Left renal pelvis (tissue), 4 donors: Measurements from ENCODE around the gene SCUBE3. TPM values are rescaled to one million over a fixed set of nuclear protein-coding genes. Genes with fewer than 3 reads are reported as not detected.

Experiments
- DNase-seq, 4 donors: peaks; one replicate each; pipeline ENCODE4 v3.0.0-alpha.2; 2013; ENCODE audit warnings: low read depth in 4 of 4, low spot score in 3 of 4
- polyA plus RNA-seq, 4 donors: library from polyadenylated mRNA; unstranded; fragments of 120-200 nt; gene quantifications; one replicate each; pipeline ENCODE4 v1.2.1, GENCODE V29; 2013; ENCODE audit not compliant: insufficient read length in 4 of 4

Gene SCUBE3
- polyA plus RNA-seq, 4 donors, result 41.9 to 59.0 (median 49.4) TPM

- DNase-seq, result no peak
These were observed 32.3 kb upstream of the SCUBE3 start for GRCh38 chr6:35181308-35181932.

- DNase-seq, result no peak
These were observed 31.7 kb upstream of the SCUBE3 start for GRCh38 chr6:35181933-35182612.

- no peak for DNase-seq
These were observed 30.5 kb upstream of the SCUBE3 start for GRCh38 chr6:35183281-35183680.

- no peak for DNase-seq
These were observed 29.8 kb upstream of the SCUBE3 start for GRCh38 chr6:35183935-35184334.

- DNase-seq, result no peak
These were observed 29.0 kb upstream of the SCUBE3 start for GRCh38 chr6:35184580-35185301.

- no peak for DNase-seq
These were observed 28.5 kb upstream of the SCUBE3 start for GRCh38 chr6:35185302-35185681.

GRCh38 chr6:35185971-35186370 lies 27.8 kb upstream of the SCUBE3 start:
- DNase-seq, result no peak

GRCh38 chr6:35186571-35186970 lies 27.2 kb upstream of the SCUBE3 start:
- no peak for DNase-seq

- no peak for DNase-seq
These were observed 24.9 kb upstream of the SCUBE3 start for GRCh38 chr6:35188886-35189285.

GRCh38 chr6:35190306-35190705 lies 23.4 kb upstream of the SCUBE3 start:
- no peak for DNase-seq

GRCh38 chr6:35191889-35192288 lies 21.9 kb upstream of the SCUBE3 start:
- DNase-seq, result no peak

GRCh38 chr6:35192301-35192860 lies 21.4 kb upstream of the SCUBE3 start:
- no peak for DNase-seq

GRCh38 chr6:35194390-35194789 lies 19.4 kb upstream of the SCUBE3 start:
- no peak for DNase-seq

GRCh38 chr6:35195120-35195780 lies 18.5 kb upstream of the SCUBE3 start:
- no peak for DNase-seq

GRCh38 chr6:35197196-35197595 lies 16.6 kb upstream of the SCUBE3 start:
- DNase-seq, result no peak

GRCh38 chr6:35199866-35200265 lies 13.9 kb upstream of the SCUBE3 start:
- no peak for DNase-seq

GRCh38 chr6:35202066-35202546 lies 11.7 kb upstream of the SCUBE3 start:
- DNase-seq, result no peak

GRCh38 chr6:35203152-35203670 lies 10.5 kb upstream of the SCUBE3 start:
- DNase-seq, result no peak

- no peak for DNase-seq
These were observed 10.1 kb upstream of the SCUBE3 start for GRCh38 chr6:35203680-35204079.

GRCh38 chr6:35206346-35206745 lies 7.4 kb upstream of the SCUBE3 start:
- DNase-seq, result no peak

GRCh38 chr6:35208419-35208818 lies 5.3 kb upstream of the SCUBE3 start:
- no peak for DNase-seq
